HEK293T (cell line): Measurements from ENCODE around the gene TXNL4A.

ENCODE experiments used
- ARNT ChIP-seq: fragments of 450-650 bp; IDR thresholded peaks from 2 replicates; pipeline ENCODE4 v1.6.1; 2017; ENCODE audit warnings: mild to moderate bottlenecking
- BHLHE40 ChIP-seq: fragments of 450-650 bp; IDR thresholded peaks from 2 replicates; pipeline ENCODE4 v1.6.1; 2016; ENCODE audit warnings: mild to moderate bottlenecking, moderate library complexity, borderline replicate concordance
- CTBP1 ChIP-seq: fragments of 450-650 bp; IDR thresholded peaks from 2 replicates; pipeline ENCODE4 v1.6.1; 2016; ENCODE audit warnings: borderline replicate concordance
- ELF4 ChIP-seq: fragments of 450-650 bp; IDR thresholded peaks from 2 replicates; pipeline ENCODE4 v1.6.1; 2017; ENCODE audit warnings: antibody characterized with exemption
- FOXA1 ChIP-seq: fragments of 450-650 bp; IDR thresholded peaks from 2 replicates; pipeline ENCODE4 v1.6.1; 2016; ENCODE audit warnings: mild to moderate bottlenecking
- FOXK2 ChIP-seq: fragments of 450-650 bp; IDR thresholded peaks from 2 replicates; pipeline ENCODE4 v1.6.1; 2016; ENCODE audit warnings: mild to moderate bottlenecking
- FOXM1 ChIP-seq: fragments of 450-650 bp; IDR thresholded peaks from 2 replicates; pipeline ENCODE4 v1.6.1; 2017; ENCODE audit warnings: mild to moderate bottlenecking, borderline replicate concordance
- NFRKB ChIP-seq: fragments of 450-650 bp; IDR thresholded peaks from 2 replicates; pipeline ENCODE4 v1.6.1; 2016; ENCODE audit warnings: mild to moderate bottlenecking, moderate library complexity
- PKNOX1 ChIP-seq: fragments of 450-650 bp; IDR thresholded peaks from 2 replicates; pipeline ENCODE4 v1.6.1; 2016
- SP1 ChIP-seq: fragments of 450-650 bp; IDR thresholded peaks from 2 replicates; pipeline ENCODE4 v1.6.1; 2017
- SUZ12 ChIP-seq: fragments of 450-650 bp; IDR thresholded peaks from 2 replicates; pipeline ENCODE4 v1.6.1; 2016; ENCODE audit warnings: mild to moderate bottlenecking
- TARDBP ChIP-seq: fragments of 450-650 bp; IDR thresholded peaks from 2 replicates; pipeline ENCODE4 v1.6.1; 2016
- ZNF384 ChIP-seq: fragments of 450-650 bp; IDR thresholded peaks from 2 replicates; pipeline ENCODE4 v1.6.1; 2016

- no peak for TF ChIP-seq FOXA1
- TF ChIP-seq BHLHE40, result no peak
- no peak for TF ChIP-seq FOXM1
- TF ChIP-seq NFRKB, result no peak
- TF ChIP-seq TARDBP, result no peak
- no peak for TF ChIP-seq ARNT
- TF ChIP-seq SP1, result no peak
- TF ChIP-seq ELF4, result no peak
- no peak for TF ChIP-seq ZNF384
- TF ChIP-seq SUZ12, result no peak
- TF ChIP-seq FOXK2, result no peak
- TF ChIP-seq CTBP1, result no peak
- no peak for TF ChIP-seq PKNOX1
These were observed 66.1 kb downstream of the TXNL4A start for GRCh38 chr18:79921984-79922965.
